Common myeloid progenitor, CD34-positive (primary cell): Measurements from ENCODE around the gene PSMD10.

ENCODE experiments used
- CTCF ChIA-PET: fragments of 350-600 bp; sonication (Branson Sonifier 250); formaldehyde crosslinking; loops from one replicate; lab custom pipeline; 2021; ENCODE audit warnings: antibody characterized with exemption; lab: Charles Lee
- POLR2A ChIA-PET: fragments of 350-600 bp; sonication (Branson Sonifier 250); formaldehyde crosslinking; loops from one replicate; lab custom pipeline; 2021; ENCODE audit warnings: antibody characterized with exemption; lab: Charles Lee
- DNase-seq, 3 donors: peaks; one replicate each; pipeline versions ENCODE4 v3.0.0 to v3.0.0-alpha.2; 2013
- H3K27ac ChIP-seq, 2 experiments: 1 replicate in 1 of 2; 2 replicates in 1 of 2; pipeline ENCODE4 v1.7.0; 2013; ENCODE audit warnings: inconsistent platforms in 2 of 2, low read length in 2 of 2, mild to moderate bottlenecking in 2 of 2, low read depth in 1 of 2, moderate library complexity in 1 of 2; ENCODE audit not compliant: severe bottlenecking in 2 of 2, insufficient read depth in 1 of 2, poor library complexity in 1 of 2
- H3K27me3 ChIP-seq, 5 experiments: replicated peaks in 2 of 5; 1 replicate in 3 of 5; 2 replicates in 2 of 5; pipeline versions ENCODE4 v1.6.1 to v1.7.0; 2013; ENCODE audit warnings: low read length in 4 of 5, mild to moderate bottlenecking in 2 of 5, moderate library complexity in 2 of 5, inconsistent platforms in 1 of 5; ENCODE audit not compliant: insufficient read depth in 5 of 5, control insufficient read depth in 4 of 5
- H3K36me3 ChIP-seq, 4 experiments: 1 replicate in 2 of 4; 2 replicates in 2 of 4; pipeline versions ENCODE4 v1.6.1 to v1.7.0; 2013; ENCODE audit warnings: low read length in 3 of 4, control low read depth in 1 of 4, mild to moderate bottlenecking in 1 of 4; ENCODE audit not compliant: control insufficient read depth in 4 of 4, insufficient read depth in 4 of 4
- H3K4me1 ChIP-seq, 4 experiments: 1 replicate in 3 of 4; 2 replicates in 1 of 4; pipeline versions ENCODE4 v1.6.1 to v1.7.1; 2013; ENCODE audit warnings: low read length in 3 of 4, mild to moderate bottlenecking in 3 of 4, control low read depth in 1 of 4, inconsistent platforms in 1 of 4, moderate library complexity in 1 of 4; ENCODE audit not compliant: control insufficient read depth in 4 of 4, insufficient read depth in 4 of 4; ENCODE audit errors: control extremely low read depth in 1 of 4
- H3K4me3 ChIP-seq, 7 experiments: 1 replicate in 4 of 7; 2 replicates in 3 of 7; pipeline versions ENCODE4 v1.5.1 to v1.7.0; 2013; ENCODE audit warnings: mild to moderate bottlenecking in 7 of 7, low read length in 6 of 7, moderate library complexity in 6 of 7, inconsistent platforms in 2 of 7, low read depth in 2 of 7, control low read depth in 1 of 7; ENCODE audit not compliant: insufficient read depth in 4 of 7, control insufficient read depth in 1 of 7; ENCODE audit errors: extremely low read depth in 1 of 7
- H3K9me3 ChIP-seq, 5 experiments: 1 replicate in 4 of 5; 2 replicates in 1 of 5; pipeline versions ENCODE4 v1.6.1 to v1.7.1; 2013; ENCODE audit warnings: low read length in 4 of 5, mild to moderate bottlenecking in 2 of 5, inconsistent platforms in 1 of 5, low read depth in 1 of 5, moderate library complexity in 1 of 5; ENCODE audit not compliant: control insufficient read depth in 4 of 5, insufficient read depth in 2 of 5; ENCODE audit errors: control extremely low read depth in 1 of 5
- WGBS: methylation state at CpG from one replicate; pipeline ENCODE4 v1.1.5; 2013; ENCODE audit not compliant: insufficient coverage; 5-methylcytosine and 5-hydroxymethylcytosine counted together

The PSMD10 gene

GRCh38 chrX:108114541-108114940 lies 23.2 kb upstream of the PSMD10 start:
- Histone ChIP-seq H3K36me3 (no peaks in the 10 kb centered on the region), H3K27me3 (no peaks in the 10 kb centered on the region), H3K4me3 (no peak overlapping the region), H3K27ac (no peak overlapping the region), H3K4me1 (no peaks in the 10 kb centered on the region), H3K9me3 (no peaks in the 10 kb centered on the region)
- ChIA-PET POLR2A (no interaction called here), CTCF (no interaction called here)
- DNase-seq = no peak

- Histone ChIP-seq H3K27me3 (no peaks in the 10 kb centered on the region), H3K9me3 (peaks cover 0 to 3% (median 0%) of the 10 kb centered on the region in 5 experiments), H3K36me3 (no peaks in the 10 kb centered on the region), H3K27ac (no peak overlapping the region), H3K4me1 (no peaks in the 10 kb centered on the region), H3K4me3 (no peak overlapping the region)
- DNase-seq = no peak
- ChIA-PET POLR2A (no interaction called here), CTCF (no interaction called here)
Observed at GRCh38 chrX:108105473-108105872, 14.1 kb upstream of the PSMD10 start.

DNA sequence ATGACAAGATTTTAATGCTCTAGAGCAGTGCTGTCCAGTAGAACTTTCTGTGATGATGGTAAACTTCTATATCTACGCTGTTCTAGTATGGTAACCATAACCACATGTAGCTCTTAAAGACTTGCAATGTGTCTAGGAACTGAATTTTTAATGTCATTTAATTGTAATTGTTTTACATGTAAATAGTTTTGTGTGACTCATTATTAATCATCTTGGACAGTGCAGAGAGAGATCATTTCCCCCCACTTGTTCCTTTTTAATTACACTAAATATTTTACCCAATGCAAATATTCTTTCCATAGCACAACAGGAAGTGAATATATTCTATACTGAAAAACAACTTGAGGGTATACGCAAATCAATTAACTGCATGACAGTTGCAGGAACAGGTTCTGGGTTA lies 6.0 kb upstream of the PSMD10 start:
- WGBS = no CpG with 5 or more reads among the region's 2 CpGs
- no peak for DNase-seq
- Histone ChIP-seq H3K4me1 (peaks cover 0 to 1% (median under 1%) of the 10 kb centered on the region in 4 experiments), H3K4me3 (no peak overlapping the region), H3K36me3 (no peaks in the 10 kb centered on the region), H3K9me3 (no peaks in the 10 kb centered on the region), H3K27ac (no peak overlapping the region), H3K27me3 (no peaks in the 10 kb centered on the region)
- ChIA-PET POLR2A (interaction anchor here (0.6 kb wide), 1 partner anchor 367 kb away, joined by 4 read pairs; no protein-coding TSS in a partner anchor), CTCF (no interaction called here)

DNA sequence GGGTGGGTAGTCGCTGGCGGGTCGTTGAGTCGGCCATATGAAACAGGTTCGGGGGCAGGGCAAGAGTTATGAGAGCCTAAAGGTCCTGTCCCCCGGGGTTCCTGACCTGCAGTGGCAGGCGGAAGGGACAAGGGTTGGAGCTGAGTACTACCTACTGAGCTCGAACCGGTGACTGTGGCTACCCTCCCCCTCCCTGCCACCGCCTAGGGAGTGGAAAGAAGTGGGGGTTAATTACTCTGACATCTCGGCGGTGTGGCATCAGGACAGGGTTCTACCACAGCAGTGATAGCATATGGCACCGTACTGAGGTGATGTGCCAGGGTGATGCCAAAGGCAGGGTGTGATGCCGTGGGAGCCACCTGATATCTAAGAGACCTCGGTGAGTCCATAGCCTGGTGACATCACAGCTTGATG lies 543 bp upstream of the PSMD10 start:
- H3K36me3 ChIP-seq = peaks cover 5 to 12% (median 6%) of the 10 kb centered on the region in 4 experiments
- CTCF ChIA-PET = no interaction called here
- DNase-seq = peak in 2 of 3 donors; percentile 46 to 52
- peak overlapping the region in 1 of 2 experiments; percentile 92 for H3K27ac ChIP-seq
- peaks cover 0 to 7% (median 0%) of the 10 kb centered on the region in 5 experiments for H3K27me3 ChIP-seq
- POLR2A ChIA-PET = interaction anchor here (0.6 kb wide), 1 partner anchor 930 kb away, joined by 3 read pairs; no protein-coding TSS in a partner anchor
- WGBS = 45% methylated on average over 11 of the region's 15 CpGs
- H3K9me3 ChIP-seq = no peaks in the 10 kb centered on the region
- H3K4me1 ChIP-seq = peaks cover 0 to 10% (median 2%) of the 10 kb centered on the region in 4 experiments
- H3K4me3 ChIP-seq = peak overlapping the region; percentile 63 to 89 (median 78)

DNA sequence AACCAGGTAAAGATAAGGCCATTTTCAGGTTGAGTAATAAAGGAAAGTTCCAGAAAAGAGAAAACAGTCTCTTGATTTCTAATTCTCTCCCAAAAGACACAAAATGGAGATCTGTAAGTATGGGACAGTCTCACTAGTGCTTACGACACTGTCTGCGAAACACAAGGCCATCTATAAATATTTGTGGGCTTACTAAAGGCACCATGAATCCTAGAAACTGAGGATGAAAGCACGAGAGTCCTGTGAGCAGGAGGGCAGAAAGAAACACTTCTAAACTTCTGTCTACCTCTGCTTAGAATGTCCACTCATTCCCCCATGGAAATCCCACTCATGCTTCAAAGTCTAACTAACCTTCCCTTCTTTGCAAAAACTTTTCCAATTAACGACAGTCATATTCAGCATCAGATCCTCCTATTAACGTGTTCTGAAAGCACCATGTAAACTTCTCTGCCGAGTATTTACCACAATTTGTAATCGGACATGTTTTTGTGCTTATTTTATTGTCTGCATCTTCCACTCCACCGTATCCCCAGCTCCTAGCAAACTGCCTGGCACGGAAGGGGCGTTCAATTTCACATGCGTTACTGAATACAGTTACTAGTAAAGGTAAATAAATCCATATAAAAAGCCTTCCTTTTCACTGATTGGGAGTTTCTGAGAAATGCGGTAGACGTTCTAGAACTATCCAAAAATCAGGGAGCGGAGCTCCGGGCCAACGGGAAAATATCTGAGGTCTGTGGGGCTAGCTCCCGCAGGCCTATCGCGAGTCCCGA lies 665 bp downstream of the PSMD10 start:
- POLR2A ChIA-PET = no interaction called here
- peak in 1 of 3 donors; percentile 10 for DNase-seq
- CTCF ChIA-PET = no interaction called here

DNA sequence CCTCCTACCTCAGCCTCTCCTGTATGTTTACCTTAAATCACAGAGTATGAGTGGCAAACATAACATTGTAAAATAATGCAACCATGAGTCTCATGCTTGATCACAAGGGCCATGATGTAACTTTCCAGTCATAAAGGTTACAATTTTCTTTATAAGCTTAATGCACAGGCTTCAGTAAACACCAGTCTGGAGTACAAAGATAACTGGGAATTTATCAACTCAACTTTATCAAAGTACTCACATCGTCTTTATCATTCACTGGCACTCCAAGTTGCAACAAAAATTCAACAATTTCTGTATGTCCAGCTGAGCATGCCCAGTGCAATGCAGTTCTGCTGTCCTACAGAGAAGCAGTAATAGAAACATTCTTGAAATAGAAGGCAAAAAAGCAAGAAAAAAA lies 2.8 kb downstream of the PSMD10 start:
- CTCF ChIA-PET = no interaction called here
- H3K9me3 ChIP-seq = no peaks in the 10 kb centered on the region
- DNase-seq = no peak
- WGBS = no CpG with 5 or more reads among the region's 1 CpG
- H3K36me3 ChIP-seq = peaks cover 5 to 22% (median 8%) of the 10 kb centered on the region in 4 experiments
- H3K27ac ChIP-seq = no peak overlapping the region
- peaks cover 0 to 10% (median 2%) of the 10 kb centered on the region in 4 experiments for H3K4me1 ChIP-seq
- H3K27me3 ChIP-seq = peaks cover 0 to 7% (median 0%) of the 10 kb centered on the region in 5 experiments
- no peak overlapping the region for H3K4me3 ChIP-seq
- POLR2A ChIA-PET = no interaction called here

More for the DNA sequence above, 665 bp downstream of the PSMD10 start:
- Histone ChIP-seq H3K27ac (peak overlapping the region; percentile 82 to 92), H3K27me3 (peaks cover 0 to 7% (median 0%) of the 10 kb centered on the region in 5 experiments), H3K4me3 (peak overlapping the region; percentile 43 to 89 (median 78)), H3K4me1 (peaks cover 0 to 10% (median 2%) of the 10 kb centered on the region in 4 experiments), H3K9me3 (no peaks in the 10 kb centered on the region), H3K36me3 (peaks cover 5 to 16% (median 8%) of the 10 kb centered on the region in 4 experiments)
- WGBS = 39% methylated on average over 12 of the region's 20 CpGs

DNA sequence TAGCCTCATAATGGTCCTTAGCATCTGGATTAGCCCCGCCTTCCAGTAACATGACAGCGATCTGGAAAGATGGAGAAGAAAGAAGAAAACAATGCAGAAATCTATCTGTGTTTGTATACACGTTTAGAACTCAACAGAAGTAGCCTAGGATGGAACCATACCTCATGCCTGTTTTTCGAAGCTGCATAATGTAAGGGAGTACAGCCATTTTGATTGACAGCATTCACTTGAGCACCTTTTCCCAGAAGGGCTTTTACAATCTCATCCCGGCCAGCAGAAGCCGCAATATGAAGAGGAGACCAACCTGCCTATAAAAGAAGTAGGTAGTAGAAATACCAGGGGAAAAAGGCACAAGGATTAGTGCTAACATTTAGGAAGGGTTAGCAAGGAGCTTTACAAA lies 3.5 kb downstream of the PSMD10 start:
- Histone ChIP-seq H3K4me3 (no peak overlapping the region), H3K4me1 (peaks cover 0 to 10% (median 2%) of the 10 kb centered on the region in 4 experiments), H3K36me3 (peaks cover 5 to 22% (median 8%) of the 10 kb centered on the region in 4 experiments), H3K9me3 (no peaks in the 10 kb centered on the region), H3K27ac (no peak overlapping the region), H3K27me3 (peaks cover 0 to 7% (median 0%) of the 10 kb centered on the region in 5 experiments)
- CTCF ChIA-PET = interaction anchor here (0.6 kb wide), 1 partner anchor 1063 kb away, joined by 3 read pairs; no protein-coding TSS in a partner anchor
- POLR2A ChIA-PET = no interaction called here
- WGBS = 70% methylated on average over 4 of the region's 6 CpGs
- no peak for DNase-seq
